ENCODE results near the gene MAP1B.

GRCh38 chr5:72151646-72152045, 44.4 kb downstream of the MAP1B start:
- TF ChIP-seq, protein P1, sequence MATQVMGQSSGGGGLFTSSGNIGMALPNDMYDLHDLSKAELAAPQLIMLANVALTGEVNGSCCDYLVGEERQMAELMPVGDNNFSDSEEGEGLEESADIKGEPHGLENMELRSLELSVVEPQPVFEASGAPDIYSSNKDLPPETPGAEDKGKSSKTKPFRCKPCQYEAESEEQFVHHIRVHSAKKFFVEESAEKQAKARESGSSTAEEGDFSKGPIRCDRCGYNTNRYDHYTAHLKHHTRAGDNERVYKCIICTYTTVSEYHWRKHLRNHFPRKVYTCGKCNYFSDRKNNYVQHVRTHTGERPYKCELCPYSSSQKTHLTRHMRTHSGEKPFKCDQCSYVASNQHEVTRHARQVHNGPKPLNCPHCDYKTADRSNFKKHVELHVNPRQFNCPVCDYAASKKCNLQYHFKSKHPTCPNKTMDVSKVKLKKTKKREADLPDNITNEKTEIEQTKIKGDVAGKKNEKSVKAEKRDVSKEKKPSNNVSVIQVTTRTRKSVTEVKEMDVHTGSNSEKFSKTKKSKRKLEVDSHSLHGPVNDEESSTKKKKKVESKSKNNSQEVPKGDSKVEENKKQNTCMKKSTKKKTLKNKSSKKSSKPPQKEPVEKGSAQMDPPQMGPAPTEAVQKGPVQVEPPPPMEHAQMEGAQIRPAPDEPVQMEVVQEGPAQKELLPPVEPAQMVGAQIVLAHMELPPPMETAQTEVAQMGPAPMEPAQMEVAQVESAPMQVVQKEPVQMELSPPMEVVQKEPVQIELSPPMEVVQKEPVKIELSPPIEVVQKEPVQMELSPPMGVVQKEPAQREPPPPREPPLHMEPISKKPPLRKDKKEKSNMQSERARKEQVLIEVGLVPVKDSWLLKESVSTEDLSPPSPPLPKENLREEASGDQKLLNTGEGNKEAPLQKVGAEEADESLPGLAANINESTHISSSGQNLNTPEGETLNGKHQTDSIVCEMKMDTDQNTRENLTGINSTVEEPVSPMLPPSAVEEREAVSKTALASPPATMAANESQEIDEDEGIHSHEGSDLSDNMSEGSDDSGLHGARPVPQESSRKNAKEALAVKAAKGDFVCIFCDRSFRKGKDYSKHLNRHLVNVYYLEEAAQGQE (IDR thresholded peaks at IDR 0.05; ENCODE audit: borderline replicate concordance): no peak
- TF ChIP-seq TAF1 (IDR thresholded peaks at IDR 0.05; ENCODE audit: low read depth) (no peak), RAD21 (conservative IDR thresholded peaks at IDR 0.05) (no peak), EZH2 (IDR thresholded peaks at IDR 0.05; ENCODE audit: borderline replicate concordance, insufficient read depth, low read length, poor library complexity, severe bottlenecking) (no peak), POLR2AphosphoS5 (IDR thresholded peaks at IDR 0.05) (no peak)
- TF ChIP-seq, protein P2, sequence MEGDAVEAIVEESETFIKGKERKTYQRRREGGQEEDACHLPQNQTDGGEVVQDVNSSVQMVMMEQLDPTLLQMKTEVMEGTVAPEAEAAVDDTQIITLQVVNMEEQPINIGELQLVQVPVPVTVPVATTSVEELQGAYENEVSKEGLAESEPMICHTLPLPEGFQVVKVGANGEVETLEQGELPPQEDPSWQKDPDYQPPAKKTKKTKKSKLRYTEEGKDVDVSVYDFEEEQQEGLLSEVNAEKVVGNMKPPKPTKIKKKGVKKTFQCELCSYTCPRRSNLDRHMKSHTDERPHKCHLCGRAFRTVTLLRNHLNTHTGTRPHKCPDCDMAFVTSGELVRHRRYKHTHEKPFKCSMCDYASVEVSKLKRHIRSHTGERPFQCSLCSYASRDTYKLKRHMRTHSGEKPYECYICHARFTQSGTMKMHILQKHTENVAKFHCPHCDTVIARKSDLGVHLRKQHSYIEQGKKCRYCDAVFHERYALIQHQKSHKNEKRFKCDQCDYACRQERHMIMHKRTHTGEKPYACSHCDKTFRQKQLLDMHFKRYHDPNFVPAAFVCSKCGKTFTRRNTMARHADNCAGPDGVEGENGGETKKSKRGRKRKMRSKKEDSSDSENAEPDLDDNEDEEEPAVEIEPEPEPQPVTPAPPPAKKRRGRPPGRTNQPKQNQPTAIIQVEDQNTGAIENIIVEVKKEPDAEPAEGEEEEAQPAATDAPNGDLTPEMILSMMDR (IDR thresholded peaks at IDR 0.05; ENCODE audit: poor library complexity, severe bottlenecking): no peak
